Effector memory CD8-positive, alpha-beta T cell (primary cell): ENCODE measurements around the gene NHP2.
"Not testable (repeated sequence)": the region's sequence is repeated elsewhere in the genome, so short reads cannot be mapped to it uniquely, and the experiment has no call there.

Experiments
- ATAC-seq: fragments of 150-1000 bp; cut with Tn5 transposase; replicated peaks from 2 replicates; pipeline ENCODE4 v1.10.0; 2021; ENCODE audit warnings: mild to moderate bottlenecking, moderate library complexity
- DNase-seq, 3 experiments: peaks; one replicate each; pipeline ENCODE4 v3.0.0; 2021
- H3K27ac Mint-ChIP-seq, 2 donors: one replicate each; pipeline ENCODE4 v1.8.0; 2022; ENCODE audit warnings: mild to moderate bottlenecking in 2 of 2, mixed read lengths in 2 of 2, moderate library complexity in 2 of 2
- H3K27me3 Mint-ChIP-seq, 2 donors: one replicate each; pipeline ENCODE4 v1.8.0; 2022; ENCODE audit warnings: mixed read lengths in 2 of 2
- H3K36me3 Mint-ChIP-seq: one replicate; pipeline ENCODE4 v1.8.0; 2022; ENCODE audit warnings: mild to moderate bottlenecking, moderate library complexity, mixed read lengths; ENCODE audit not compliant: insufficient read depth
- H3K4me1 Mint-ChIP-seq, 2 donors: one replicate each; pipeline ENCODE4 v1.8.0; 2022; ENCODE audit warnings: low read depth in 2 of 2, mixed read lengths in 2 of 2
- H3K4me3 Mint-ChIP-seq, 2 donors: one replicate each; pipeline ENCODE4 v1.8.0; 2022; ENCODE audit warnings: mild to moderate bottlenecking in 2 of 2, mixed read lengths in 2 of 2, moderate library complexity in 2 of 2
- H3K9me3 Mint-ChIP-seq, 2 donors: one replicate each; pipeline ENCODE4 v1.8.0; 2022; ENCODE audit warnings: mixed read lengths in 2 of 2
- total RNA-seq, 9 experiments: gene quantifications; one replicate each; lab custom pipeline; 2026; lab: John Stamatoyannopoulos, UW

NHP2 gene
- total RNA-seq: 19.4 to 166 (median 42.0) reads per million in 9 experiments

- peaks cover 21 to 22% of the 10 kb centered on the region in 2 donors for H3K4me1 Mint-ChIP-seq
- peak within 1 kb of the TSS; percentile 97 to 98 for H3K4me3 Mint-ChIP-seq
- H3K9me3 Mint-ChIP-seq: no peaks in the 10 kb centered on the region
- DNase-seq: peak; percentile 94 to 96 (median 95)
- peak within 1 kb of the TSS; percentile 93 to 94 for H3K27ac Mint-ChIP-seq
- ATAC-seq: peak; percentile 98
- H3K36me3 Mint-ChIP-seq: peaks cover 12% of the 10 kb centered on the region
- H3K27me3 Mint-ChIP-seq: no peaks in the 10 kb centered on the region
These were observed at the start of gene NHP2 for GRCh38 chr5:178153530-178154340. Gene NHP2 (minus strand): TSS chr5:178153885. CDS start chr5:178153817, 68 bp downstream.

- Mint-ChIP-seq H3K27me3 (no peaks in the 10 kb centered on the region), H3K4me1 (peaks cover 13 to 23% of the 10 kb centered on the region in 2 donors), H3K27ac (no peak overlapping the region), H3K36me3 (peaks cover 28% of the 10 kb centered on the region), H3K4me3 (peak overlapping the region; percentile 31 to 55), H3K9me3 (no peaks in the 10 kb centered on the region)
- ATAC-seq (no peak), DNase-seq (no peak)
These were observed 48.9 kb upstream of the NHP2 start for GRCh38 chr5:178202541-178202940.

GRCh38 chr5:178201927-178202235 is 48.2 kb upstream of the NHP2 start:
- ATAC-seq: no peak
- no peaks in the 10 kb centered on the region for H3K9me3 Mint-ChIP-seq
- H3K36me3 Mint-ChIP-seq: peaks cover 21% of the 10 kb centered on the region
- no peaks in the 10 kb centered on the region for H3K27me3 Mint-ChIP-seq
- H3K4me3 Mint-ChIP-seq: no peak overlapping the region
- H3K27ac Mint-ChIP-seq: no peak overlapping the region
- DNase-seq: no peak
- H3K4me1 Mint-ChIP-seq: peaks cover 13 to 19% of the 10 kb centered on the region in 2 donors

GRCh38 chr5:178201221-178201926 is 47.7 kb upstream of the NHP2 start:
- H3K9me3 Mint-ChIP-seq: no peaks in the 10 kb centered on the region
- peaks cover 16% of the 10 kb centered on the region for H3K36me3 Mint-ChIP-seq
- H3K4me3 Mint-ChIP-seq: no peak overlapping the region
- no peak overlapping the region for H3K27ac Mint-ChIP-seq
- no peaks in the 10 kb centered on the region for H3K27me3 Mint-ChIP-seq
- no peak for ATAC-seq
- H3K4me1 Mint-ChIP-seq: peaks cover 10 to 15% of the 10 kb centered on the region in 2 donors
- DNase-seq: no peak

GRCh38 chr5:178199581-178200434 is 46.1 kb upstream of the NHP2 start:
- Mint-ChIP-seq H3K4me3 (no peak overlapping the region), H3K27me3 (no peaks in the 10 kb centered on the region), H3K27ac (no peak overlapping the region), H3K9me3 (no peaks in the 10 kb centered on the region), H3K4me1 (peaks cover 5 to 10% of the 10 kb centered on the region in 2 donors), H3K36me3 (peaks cover 6% of the 10 kb centered on the region)
- no peak for DNase-seq
- ATAC-seq: no peak

- Mint-ChIP-seq H3K9me3 (no peaks in the 10 kb centered on the region), H3K36me3 (no peaks in the 10 kb centered on the region), H3K4me3 (no peak overlapping the region), H3K27ac (no peak overlapping the region), H3K4me1 (peaks cover 10 to 17% of the 10 kb centered on the region in 2 donors), H3K27me3 (no peaks in the 10 kb centered on the region)
- ATAC-seq (no peak), DNase-seq (no peak)
These were observed 45.0 kb upstream of the NHP2 start for GRCh38 chr5:178198706-178199105.

GRCh38 chr5:178198151-178198550 is 44.5 kb upstream of the NHP2 start:
- not testable (repeated sequence) for H3K27ac Mint-ChIP-seq, ATAC-seq, H3K4me3 Mint-ChIP-seq, DNase-seq, H3K9me3 Mint-ChIP-seq, H3K36me3 Mint-ChIP-seq, H3K27me3 Mint-ChIP-seq
- H3K4me1 Mint-ChIP-seq: peaks cover 15 to 22% of the 10 kb centered on the region in 2 donors

GRCh38 chr5:178196986-178197385 is 43.3 kb upstream of the NHP2 start:
- Mint-ChIP-seq H3K4me3 (no peak overlapping the region), H3K9me3 (no peaks in the 10 kb centered on the region), H3K36me3 (no peaks in the 10 kb centered on the region), H3K27ac (no peak overlapping the region), H3K27me3 (no peaks in the 10 kb centered on the region), H3K4me1 (peaks cover 22 to 31% of the 10 kb centered on the region in 2 donors)
- DNase-seq: no peak
- ATAC-seq: no peak

GRCh38 chr5:178196281-178196812 is 42.7 kb upstream of the NHP2 start:
- no peak overlapping the region for H3K4me3 Mint-ChIP-seq
- peaks cover 22 to 31% of the 10 kb centered on the region in 2 donors for H3K4me1 Mint-ChIP-seq
- no peaks in the 10 kb centered on the region for H3K27me3 Mint-ChIP-seq
- H3K27ac Mint-ChIP-seq: no peak overlapping the region
- ATAC-seq (no peak), DNase-seq (no peak)
- no peaks in the 10 kb centered on the region for H3K36me3 Mint-ChIP-seq
- H3K9me3 Mint-ChIP-seq: no peaks in the 10 kb centered on the region

- DNase-seq: no peak
- peak overlapping the region in 1 of 2 donors; percentile 63 for H3K27ac Mint-ChIP-seq
- no peaks in the 10 kb centered on the region for H3K36me3 Mint-ChIP-seq
- H3K4me1 Mint-ChIP-seq: peaks cover 22 to 31% of the 10 kb centered on the region in 2 donors
- ATAC-seq: peak; percentile 64
- H3K9me3 Mint-ChIP-seq: no peaks in the 10 kb centered on the region
- H3K4me3 Mint-ChIP-seq: peak overlapping the region; percentile 55 to 68
- H3K27me3 Mint-ChIP-seq: no peaks in the 10 kb centered on the region
These were observed 40.3 kb upstream of the NHP2 start for GRCh38 chr5:178194026-178194425.

- Mint-ChIP-seq H3K4me3 (peak overlapping the region; percentile 68), H3K27me3 (peaks cover 0 to 6% of the 10 kb centered on the region in 2 donors), H3K27ac (peak overlapping the region; percentile 11 to 45), H3K9me3 (no peaks in the 10 kb centered on the region), H3K36me3 (peaks cover 1% of the 10 kb centered on the region), H3K4me1 (peaks cover 22 to 31% of the 10 kb centered on the region in 2 donors)
- peak; percentile 80 for ATAC-seq
- DNase-seq: peak in 2 of 3 experiments; percentile 18 to 21
These were observed 39.6 kb upstream of the NHP2 start for GRCh38 chr5:178193251-178193809.

- Mint-ChIP-seq H3K27me3 (peaks cover 0 to 10% of the 10 kb centered on the region in 2 donors), H3K36me3 (peaks cover 3% of the 10 kb centered on the region), H3K4me1 (peaks cover 22 to 31% of the 10 kb centered on the region in 2 donors), H3K9me3 (no peaks in the 10 kb centered on the region), H3K27ac (peak overlapping the region; percentile 11 to 45), H3K4me3 (peak overlapping the region; percentile 68)
- DNase-seq (no peak), ATAC-seq (no peak)
These were observed 39.1 kb upstream of the NHP2 start for GRCh38 chr5:178192787-178193186.
